HepG2 (cell line): ENCODE results near the gene ZDHHC3. TPM values are rescaled to one million over a fixed set of nuclear protein-coding genes. Genes with fewer than 3 reads are reported as not detected.

Experiments used
- ATAC-seq: fragments of 200-7000 bp; cut with Tn5 transposase; 3 replicates; pipeline ENCODE4 v1.9.1; 2020; ENCODE audit warnings: mild to moderate bottlenecking, moderate library complexity
- BruUV-seq: library from RNA; stranded (reverse); fragments of 400-500 nt; replicated peaks from 2 replicates; lab custom pipeline; 2021; lab: Mats Ljungman, UMichigan
- CTCF ChIA-PET: fragments of 300-600 bp; formaldehyde crosslinking; extraction: SDS; loops from one replicate; lab custom pipeline; 2021; ENCODE audit warnings: low total read pairs, inconsistent platforms, low intra/inter-chr PET ratio; lab: Yijun Ruan, JAX
- POLR2A ChIA-PET: fragments of 350-600 bp; sonication (Branson Sonifier 250); formaldehyde crosslinking; loops from one replicate; lab custom pipeline; 2020; ENCODE audit warnings: antibody characterized with exemption, inconsistent platforms; lab: Yijun Ruan, JAX
- DNase-seq: peaks from one replicate; pipeline ENCODE4 v3.0.0-alpha.2; 2015; ENCODE audit warnings: low spot score
- FAIRE-seq: peaks from 3 replicates; lab custom pipeline; 2011; peaks lifted over from hg19 to GRCh38; lab: Jason Lieb, UNC
- H2AFZ ChIP-seq: one replicate; pipeline ENCODE4 v1.6.1; 2011; ENCODE audit warnings: low read length, inconsistent platforms
- H3K27ac ChIP-seq: fragments of 300-600 bp; 3 replicates; pipeline ENCODE4 v1.8.0; 2011; ENCODE audit warnings: mixed run types, mild to moderate bottlenecking, mixed read lengths, low read length, inconsistent platforms; ENCODE audit not compliant: insufficient read depth; ENCODE audit errors: extremely low read length
- H3K27me3 ChIP-seq, 2 experiments: fragments of 200-600 bp in 1 of 2; 2 replicates in 1 of 2; 3 replicates in 1 of 2; pipeline versions ENCODE4 v1.6.0 to v1.8.0; 2011; ENCODE audit warnings: low read length in 2 of 2, mild to moderate bottlenecking in 2 of 2, moderate library complexity in 2 of 2, inconsistent platforms in 1 of 2; ENCODE audit not compliant: insufficient read depth in 2 of 2, control insufficient read depth in 1 of 2
- H3K36me3 ChIP-seq, 2 experiments: fragments of 200-600 bp in 1 of 2; replicated peaks in 1 of 2; 2 replicates in 1 of 2; 3 replicates in 1 of 2; pipeline versions ENCODE4 v1.5.1 to v1.8.0; 2011; ENCODE audit warnings: low read length in 2 of 2, inconsistent platforms in 1 of 2; ENCODE audit not compliant: insufficient read depth in 2 of 2, control insufficient read depth in 1 of 2
- H3K4me1 ChIP-seq: 2 replicates; pipeline ENCODE4 v1.5.1; 2012; ENCODE audit warnings: low read length, inconsistent platforms; ENCODE audit not compliant: insufficient read depth
- H3K4me2 ChIP-seq: 2 replicates; pipeline ENCODE4 v1.6.0; 2011; ENCODE audit warnings: low read depth, low read length, inconsistent platforms
- H3K4me3 ChIP-seq, 3 experiments: fragments of 200-600 bp in 1 of 3; sonication (generic), shearing (Covaris generic) in 1 of 3; replicated peaks in 1 of 3; 2 replicates each; pipeline ENCODE4 v1.5.1; 2011 to 2016; ENCODE audit warnings: low read length in 3 of 3, inconsistent platforms in 2 of 3, low read depth in 2 of 3, mild to moderate bottlenecking in 2 of 3, control low read depth in 1 of 3, mixed read lengths in 1 of 3; ENCODE audit not compliant: insufficient read depth in 1 of 3
- H3K79me2 ChIP-seq: one replicate; pipeline ENCODE4 v1.6.1; 2011; ENCODE audit warnings: low read length, inconsistent platforms; ENCODE audit not compliant: insufficient read depth
- H3K9ac ChIP-seq: 2 replicates; pipeline ENCODE4 v1.6.0; 2011; ENCODE audit warnings: mild to moderate bottlenecking, low read depth, low read length, inconsistent platforms; ENCODE audit not compliant: insufficient read depth
- H3K9me3 ChIP-seq: 2 replicates; pipeline ENCODE4 v1.5.1; 2012; ENCODE audit warnings: mild to moderate bottlenecking, low read length
- H4K20me1 ChIP-seq: 2 replicates; pipeline ENCODE4 v1.6.0; 2011; ENCODE audit warnings: inconsistent platforms, mild to moderate bottlenecking, low read length, moderate library complexity; ENCODE audit not compliant: insufficient read depth
- DNMT3B ChIP-seq: conservative IDR thresholded peaks from 2 replicates; pipeline ENCODE4 v1.6.1; 2016; ENCODE audit warnings: missing biosample characterization, control low read depth
- HDAC2 ChIP-seq: sonication (generic); formaldehyde crosslinking; IDR thresholded peaks from 2 replicates; pipeline ENCODE4 v1.4.0; 2020; ENCODE audit warnings: missing genetic modification reagents
- JARID2 ChIP-seq: sonication (generic); formaldehyde crosslinking; IDR thresholded peaks from 2 replicates; pipeline ENCODE4 v1.8.1; 2023; ENCODE audit warnings: missing genetic modification reagents, inconsistent platforms; ENCODE audit not compliant: insufficient replicate concordance
- MTF2 ChIP-seq: sonication (generic); formaldehyde crosslinking; IDR thresholded peaks from 2 replicates; pipeline ENCODE4 v1.5.0; 2020; ENCODE audit warnings: missing genetic modification reagents, borderline replicate concordance
- MXI1 ChIP-seq: IDR thresholded peaks from 3 replicates; pipeline ENCODE4 v1.6.1; 2012; ENCODE audit warnings: low read depth, low read length, inconsistent platforms, borderline replicate concordance
- PTBP1 ChIP-seq: fragments of 200-400 bp; formaldehyde crosslinking; IDR thresholded peaks from 2 replicates; pipeline ENCODE4 v1.6.1; 2018; ENCODE audit warnings: low read length, low read depth; ENCODE audit not compliant: poor library complexity, severe bottlenecking
- SYNCRIP ChIP-seq: fragments of 200-400 bp; formaldehyde crosslinking; IDR thresholded peaks from 2 replicates; pipeline ENCODE4 v1.6.1; 2018; ENCODE audit warnings: mild to moderate bottlenecking, low read depth, low read length; ENCODE audit not compliant: insufficient read depth
- TAF15 ChIP-seq: fragments of 200-400 bp; formaldehyde crosslinking; IDR thresholded peaks from one replicate; pipeline ENCODE4 v1.6.1; 2018; ENCODE audit warnings: mild to moderate bottlenecking, low read depth, low read length; ENCODE audit not compliant: poor library complexity, severe bottlenecking
- ZFP62 ChIP-seq: sonication (generic); formaldehyde crosslinking; IDR thresholded peaks from 2 replicates; pipeline ENCODE4 v1.4.0; 2020; ENCODE audit warnings: missing genetic modification reagents
- ZNF501 ChIP-seq: sonication (generic); formaldehyde crosslinking; IDR thresholded peaks from 2 replicates; pipeline ENCODE4 v1.5.1; 2020; ENCODE audit warnings: mild to moderate bottlenecking, moderate library complexity, missing genetic modification reagents
- ZNF530 ChIP-seq: sonication (generic); formaldehyde crosslinking; IDR thresholded peaks from 2 replicates; pipeline ENCODE4 v1.5.0; 2020; ENCODE audit warnings: low read depth, mild to moderate bottlenecking, missing genetic modification reagents
- ZSCAN9 ChIP-seq: IDR thresholded peaks from 2 replicates; pipeline ENCODE4 v1.6.1; 2016; ENCODE audit warnings: borderline replicate concordance
- WGBS: methylation state at CpG from one replicate; pipeline ENCODE4 v1.1.6; 2017; ENCODE audit warnings: low lambda C conversion rate; 5-methylcytosine and 5-hydroxymethylcytosine counted together
- in situ Hi-C: cut with HindIII; loops from 2 replicates; pipeline ENCODE4 v1.10.0; 2017; ENCODE audit warnings: low pct_unique_long_range_greater_than_20kb; ENCODE audit not compliant: extremely low pct_ligation_motif_present
- intact Hi-C: fragments of 100-400 bp; cut with micrococcal nuclease; formaldehyde crosslinking; loops from one replicate; pipeline ENCODE4 v1.10.0; 2022; ENCODE audit not compliant: unreplicated experiment
- polyA plus RNA-seq, 8 experiments: library from polyadenylated mRNA; depleted of rRNA in 3 of 8; stranded (reverse) in 7 of 8; unstranded in 1 of 8; fragments of >200 nt; fragmentation: Illumina TruSeq in 4 of 8; extraction: Trizol in 4 of 8; gene quantifications; 2 replicates each; pipeline versions ENCODE4 v1.2.1 to v1.2.3, GENCODE V29; 2011 to 2016; ENCODE audit warnings: low read depth in 4 of 8, missing spikeins in 1 of 8, mixed read lengths in 1 of 8; ENCODE audit not compliant: insufficient read depth in 1 of 8
- total RNA-seq, 5 experiments: library from RNA; depleted of rRNA; stranded (reverse); fragments of >200 nt; fragmentation: Illumina TruSeq; extraction: Trizol; gene quantifications; 2 replicates each; pipeline ENCODE4 v1.2.3, GENCODE V29; 2016; ENCODE audit warnings: low read depth in 1 of 5
- TF ChIP-seq, protein P1 (sequence below): fragments of 450-650 bp; IDR thresholded peaks from 2 replicates; pipeline ENCODE4 v1.6.1; 2017
- TF ChIP-seq, protein P2 (sequence below): sonication (generic); formaldehyde crosslinking; conservative IDR thresholded peaks from 2 replicates; pipeline ENCODE4 v1.4.0; 2020; ENCODE audit warnings: missing genetic modification reagents
- TF ChIP-seq, protein P3 (sequence below): sonication (generic); formaldehyde crosslinking; IDR thresholded peaks from 2 replicates; pipeline ENCODE4 v1.4.0; 2020; ENCODE audit warnings: mild to moderate bottlenecking, missing genetic modification reagents
- TF ChIP-seq, protein P4 (sequence below): sonication (generic); formaldehyde crosslinking; IDR thresholded peaks from 2 replicates; pipeline ENCODE4 v1.5.0; 2020; ENCODE audit warnings: missing genetic modification reagents
- TF ChIP-seq, protein P5 (sequence below): sonication (generic); formaldehyde crosslinking; IDR thresholded peaks from 2 replicates; pipeline ENCODE4 v1.4.0; 2020; ENCODE audit warnings: missing genetic modification reagents, mild to moderate bottlenecking, borderline replicate concordance

The ZDHHC3 gene
- total and polyA plus RNA-seq, 2 of the 13 experiments (the other 11 are each of a cell fraction or from before 2014, with no cell fraction given) = 44.1 to 65.7 TPM

- TF ChIP-seq SYNCRIP = no peak
- TF ChIP-seq, protein P1, sequence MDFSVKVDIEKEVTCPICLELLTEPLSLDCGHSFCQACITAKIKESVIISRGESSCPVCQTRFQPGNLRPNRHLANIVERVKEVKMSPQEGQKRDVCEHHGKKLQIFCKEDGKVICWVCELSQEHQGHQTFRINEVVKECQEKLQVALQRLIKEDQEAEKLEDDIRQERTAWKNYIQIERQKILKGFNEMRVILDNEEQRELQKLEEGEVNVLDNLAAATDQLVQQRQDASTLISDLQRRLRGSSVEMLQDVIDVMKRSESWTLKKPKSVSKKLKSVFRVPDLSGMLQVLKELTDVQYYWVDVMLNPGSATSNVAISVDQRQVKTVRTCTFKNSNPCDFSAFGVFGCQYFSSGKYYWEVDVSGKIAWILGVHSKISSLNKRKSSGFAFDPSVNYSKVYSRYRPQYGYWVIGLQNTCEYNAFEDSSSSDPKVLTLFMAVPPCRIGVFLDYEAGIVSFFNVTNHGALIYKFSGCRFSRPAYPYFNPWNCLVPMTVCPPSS = no peak
Observed at GRCh38 chr3:44892689-44893088, 83.3 kb downstream of the ZDHHC3 start (continued).

DNA sequence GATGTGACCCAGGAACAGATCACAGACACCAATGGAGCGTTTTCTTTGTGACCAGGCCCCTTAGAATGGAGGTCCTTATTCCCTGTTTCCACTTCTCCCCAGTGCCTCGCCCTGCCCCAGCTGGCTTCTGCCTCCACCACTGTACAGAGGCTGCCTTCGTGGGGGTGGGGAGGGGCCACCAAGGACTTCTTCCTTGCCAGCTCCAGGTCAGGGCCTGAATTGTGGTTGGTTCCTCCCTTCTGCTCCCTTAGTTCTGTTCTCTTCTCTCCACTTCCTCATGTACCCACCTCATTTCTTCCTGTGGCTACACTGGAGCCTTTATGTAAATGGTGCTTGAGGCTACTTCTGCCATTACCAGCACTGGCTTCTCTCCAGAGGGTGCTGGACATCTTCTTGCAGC, 85.1 kb downstream of the ZDHHC3 start:
- Histone ChIP-seq H3K79me2 (no peaks in the 10 kb centered on the region), H3K4me2 (no peak overlapping the region), H2AFZ (no peak overlapping the region), H4K20me1 (no peaks in the 10 kb centered on the region), H3K27ac (no peak overlapping the region), H3K4me1 (peaks cover 26% of the 10 kb centered on the region), H3K9me3 (no peaks in the 10 kb centered on the region), H3K27me3 (0 out of 5 replicates have a peak, but pooled peaks cover 0 to 5% of the 10 kb centered on the region in 2 experiments), H3K4me3 (no peak overlapping the region), H3K36me3 (no peaks in the 10 kb centered on the region), H3K9ac (no peak overlapping the region)
- intact Hi-C loops (no loop called here), in situ Hi-C loops (no loop called here)
- WGBS = 20% methylated on average over 3 of the region's 3 CpGs
- ChIA-PET POLR2A (no interaction called here), CTCF (no interaction called here)
- no peak for ATAC-seq
- no peak for DNase-seq
- FAIRE-seq = no peak
- BruUV-seq = no TSS peak
- TF ChIP-seq ZNF501 (CRISPR knock-in tag) (no peak), MXI1 (no peak), MTF2 (CRISPR knock-in tag) (no peak), TAF15 (no peak), HDAC2 (CRISPR knock-in tag) (no peak), ZFP62 (CRISPR knock-in tag) (no peak), PTBP1 (no peak), ZSCAN9 (CRISPR knock-in tag) (no peak), JARID2 (no peak), ZNF530 (CRISPR knock-in tag) (no peak), DNMT3B (CRISPR knock-in tag) (no peak)
- TF ChIP-seq, protein P2, sequence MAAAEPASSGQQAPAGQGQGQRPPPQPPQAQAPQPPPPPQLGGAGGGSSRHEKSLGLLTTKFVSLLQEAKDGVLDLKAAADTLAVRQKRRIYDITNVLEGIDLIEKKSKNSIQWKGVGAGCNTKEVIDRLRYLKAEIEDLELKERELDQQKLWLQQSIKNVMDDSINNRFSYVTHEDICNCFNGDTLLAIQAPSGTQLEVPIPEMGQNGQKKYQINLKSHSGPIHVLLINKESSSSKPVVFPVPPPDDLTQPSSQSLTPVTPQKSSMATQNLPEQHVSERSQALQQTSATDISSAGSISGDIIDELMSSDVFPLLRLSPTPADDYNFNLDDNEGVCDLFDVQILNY (CRISPR knock-in tag) = no peak
- TF ChIP-seq, protein P3, sequence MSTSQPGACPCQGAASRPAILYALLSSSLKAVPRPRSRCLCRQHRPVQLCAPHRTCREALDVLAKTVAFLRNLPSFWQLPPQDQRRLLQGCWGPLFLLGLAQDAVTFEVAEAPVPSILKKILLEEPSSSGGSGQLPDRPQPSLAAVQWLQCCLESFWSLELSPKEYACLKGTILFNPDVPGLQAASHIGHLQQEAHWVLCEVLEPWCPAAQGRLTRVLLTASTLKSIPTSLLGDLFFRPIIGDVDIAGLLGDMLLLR (CRISPR knock-in tag) = no peak
- TF ChIP-seq, protein P4, sequence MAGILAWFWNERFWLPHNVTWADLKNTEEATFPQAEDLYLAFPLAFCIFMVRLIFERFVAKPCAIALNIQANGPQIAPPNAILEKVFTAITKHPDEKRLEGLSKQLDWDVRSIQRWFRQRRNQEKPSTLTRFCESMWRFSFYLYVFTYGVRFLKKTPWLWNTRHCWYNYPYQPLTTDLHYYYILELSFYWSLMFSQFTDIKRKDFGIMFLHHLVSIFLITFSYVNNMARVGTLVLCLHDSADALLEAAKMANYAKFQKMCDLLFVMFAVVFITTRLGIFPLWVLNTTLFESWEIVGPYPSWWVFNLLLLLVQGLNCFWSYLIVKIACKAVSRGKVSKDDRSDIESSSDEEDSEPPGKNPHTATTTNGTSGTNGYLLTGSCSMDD (CRISPR knock-in tag) = no peak
- TF ChIP-seq, protein P5, sequence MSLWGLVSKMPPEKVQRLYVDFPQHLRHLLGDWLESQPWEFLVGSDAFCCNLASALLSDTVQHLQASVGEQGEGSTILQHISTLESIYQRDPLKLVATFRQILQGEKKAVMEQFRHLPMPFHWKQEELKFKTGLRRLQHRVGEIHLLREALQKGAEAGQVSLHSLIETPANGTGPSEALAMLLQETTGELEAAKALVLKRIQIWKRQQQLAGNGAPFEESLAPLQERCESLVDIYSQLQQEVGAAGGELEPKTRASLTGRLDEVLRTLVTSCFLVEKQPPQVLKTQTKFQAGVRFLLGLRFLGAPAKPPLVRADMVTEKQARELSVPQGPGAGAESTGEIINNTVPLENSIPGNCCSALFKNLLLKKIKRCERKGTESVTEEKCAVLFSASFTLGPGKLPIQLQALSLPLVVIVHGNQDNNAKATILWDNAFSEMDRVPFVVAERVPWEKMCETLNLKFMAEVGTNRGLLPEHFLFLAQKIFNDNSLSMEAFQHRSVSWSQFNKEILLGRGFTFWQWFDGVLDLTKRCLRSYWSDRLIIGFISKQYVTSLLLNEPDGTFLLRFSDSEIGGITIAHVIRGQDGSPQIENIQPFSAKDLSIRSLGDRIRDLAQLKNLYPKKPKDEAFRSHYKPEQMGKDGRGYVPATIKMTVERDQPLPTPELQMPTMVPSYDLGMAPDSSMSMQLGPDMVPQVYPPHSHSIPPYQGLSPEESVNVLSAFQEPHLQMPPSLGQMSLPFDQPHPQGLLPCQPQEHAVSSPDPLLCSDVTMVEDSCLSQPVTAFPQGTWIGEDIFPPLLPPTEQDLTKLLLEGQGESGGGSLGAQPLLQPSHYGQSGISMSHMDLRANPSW = no peak
